ENCODE data around the gene UBE2F. TPM values are rescaled to one million over a fixed set of nuclear protein-coding genes. Genes with fewer than 3 reads are reported as not detected.
"Not testable (repeated sequence)": the region's sequence is repeated elsewhere in the genome, so short reads cannot be mapped to it uniquely, and the experiment has no call there.

Gene UBE2F
- total RNA-seq, 1 donor from 2014 or later: 44.4 TPM

- no peak for DNase-seq (ENCODE audit: low spot score)
These were observed 12.5 kb downstream of the UBE2F start for GRCh38 chr2:237979331-237979730.

- no peak for DNase-seq (ENCODE audit: low spot score)
These were observed 13.3 kb downstream of the UBE2F start for GRCh38 chr2:237980087-237980486.

- no peak for DNase-seq (ENCODE audit: low spot score)
These were observed 13.9 kb downstream of the UBE2F start for GRCh38 chr2:237980751-237981150.

GRCh38 chr2:237981621-237982020, 14.8 kb downstream of the UBE2F start:
- DNase-seq (ENCODE audit: low spot score): not testable (repeated sequence)

GRCh38 chr2:237982039-237982725, 15.4 kb downstream of the UBE2F start:
- no peak for DNase-seq (ENCODE audit: low spot score)

- no peak for DNase-seq (ENCODE audit: low spot score)
These were observed 17.1 kb downstream of the UBE2F start for GRCh38 chr2:237983922-237984321.

GRCh38 chr2:237987268-237987667, 20.5 kb downstream of the UBE2F start:
- DNase-seq (ENCODE audit: low spot score): no peak

- DNase-seq (ENCODE audit: low spot score): no peak
These were observed 26.9 kb downstream of the UBE2F start for GRCh38 chr2:237993701-237994100.

GRCh38 chr2:237995036-237995435, 28.2 kb downstream of the UBE2F start:
- no peak for DNase-seq (ENCODE audit: low spot score)

- DNase-seq (ENCODE audit: low spot score): no peak
These were observed 29.3 kb downstream of the UBE2F start for GRCh38 chr2:237996021-237996593.

GRCh38 chr2:237997521-237997920, 30.7 kb downstream of the UBE2F start:
- no peak for DNase-seq (ENCODE audit: low spot score)

- no peak for DNase-seq (ENCODE audit: low spot score)
These were observed 31.7 kb downstream of the UBE2F start for GRCh38 chr2:237998530-237998929.

- no peak for DNase-seq (ENCODE audit: low spot score)
These were observed 36.6 kb downstream of the UBE2F start for GRCh38 chr2:238003234-238004031.

GRCh38 chr2:238004077-238004830, 37.4 kb downstream of the UBE2F start:
- no peak for DNase-seq (ENCODE audit: low spot score)

GRCh38 chr2:238005528-238005927, 38.7 kb downstream of the UBE2F start:
- no peak for DNase-seq (ENCODE audit: low spot score)

- DNase-seq (ENCODE audit: low spot score): no peak
These were observed 39.7 kb downstream of the UBE2F start for GRCh38 chr2:238006510-238006909.

- DNase-seq (ENCODE audit: low spot score): no peak
These were observed 41.1 kb downstream of the UBE2F start for GRCh38 chr2:238007924-238008323.

- no peak for DNase-seq (ENCODE audit: low spot score)
These were observed 42.7 kb downstream of the UBE2F start for GRCh38 chr2:238009563-238009962.

GRCh38 chr2:238010572-238010971, 43.8 kb downstream of the UBE2F start:
- no peak for DNase-seq (ENCODE audit: low spot score)

GRCh38 chr2:238013806-238014205, 47.0 kb downstream of the UBE2F start:
- no peak for DNase-seq (ENCODE audit: low spot score)

- no peak for DNase-seq (ENCODE audit: low spot score)
These were observed 48.9 kb downstream of the UBE2F start for GRCh38 chr2:238015705-238016104.

- DNase-seq (ENCODE audit: low spot score): no peak
These were observed 49.7 kb downstream of the UBE2F start for GRCh38 chr2:238016526-238016925.

Measured in ureter (tissue), 1 donor.